ENCODE data around the gene CCDC174.

DNA sequence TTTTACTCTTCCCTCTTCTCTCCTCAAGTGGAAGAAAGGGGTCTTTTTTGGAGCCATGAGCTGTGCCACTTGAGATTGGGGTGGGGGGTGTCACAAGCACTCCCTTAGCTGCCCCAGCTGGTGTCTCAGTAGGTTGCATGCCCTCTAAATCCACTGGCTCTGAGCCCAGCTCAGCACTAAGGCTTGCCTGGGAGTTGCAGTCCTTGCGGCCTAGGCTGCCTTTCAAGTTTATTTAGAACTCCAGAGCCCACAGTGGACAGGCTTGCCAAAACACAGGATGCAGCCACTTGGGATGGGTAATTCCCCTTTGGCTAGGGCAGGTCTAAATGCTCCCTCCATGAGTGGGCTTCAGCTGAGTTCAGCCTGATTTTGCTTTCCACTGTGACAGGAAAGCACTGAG, 48.1 kb downstream of the CCDC174 start:
- TF ChIP-seq POLR2A (IDR thresholded peaks at IDR 0.05) (no peak), POLR2AphosphoS5 (IDR thresholded peaks at IDR 0.05) (no peak)
- TF ChIP-seq, protein P1, sequence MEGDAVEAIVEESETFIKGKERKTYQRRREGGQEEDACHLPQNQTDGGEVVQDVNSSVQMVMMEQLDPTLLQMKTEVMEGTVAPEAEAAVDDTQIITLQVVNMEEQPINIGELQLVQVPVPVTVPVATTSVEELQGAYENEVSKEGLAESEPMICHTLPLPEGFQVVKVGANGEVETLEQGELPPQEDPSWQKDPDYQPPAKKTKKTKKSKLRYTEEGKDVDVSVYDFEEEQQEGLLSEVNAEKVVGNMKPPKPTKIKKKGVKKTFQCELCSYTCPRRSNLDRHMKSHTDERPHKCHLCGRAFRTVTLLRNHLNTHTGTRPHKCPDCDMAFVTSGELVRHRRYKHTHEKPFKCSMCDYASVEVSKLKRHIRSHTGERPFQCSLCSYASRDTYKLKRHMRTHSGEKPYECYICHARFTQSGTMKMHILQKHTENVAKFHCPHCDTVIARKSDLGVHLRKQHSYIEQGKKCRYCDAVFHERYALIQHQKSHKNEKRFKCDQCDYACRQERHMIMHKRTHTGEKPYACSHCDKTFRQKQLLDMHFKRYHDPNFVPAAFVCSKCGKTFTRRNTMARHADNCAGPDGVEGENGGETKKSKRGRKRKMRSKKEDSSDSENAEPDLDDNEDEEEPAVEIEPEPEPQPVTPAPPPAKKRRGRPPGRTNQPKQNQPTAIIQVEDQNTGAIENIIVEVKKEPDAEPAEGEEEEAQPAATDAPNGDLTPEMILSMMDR (IDR thresholded peaks at IDR 0.05) = no peak
